NB4 (cell line): ENCODE data around the gene ZNF79.
A peak's percentile ranks its signal among the peaks of the same experiment; 100 is the strongest.

ENCODE experiments used
- DNase-seq: peaks from one replicate; pipeline ENCODE4 v3.0.0; 2010; ENCODE audit warnings: low read depth
- H3K4me3 ChIP-seq: one replicate; pipeline ENCODE4 v1.5.1; 2011; ENCODE audit warnings: mild to moderate bottlenecking, low read depth, low read length, moderate library complexity
- CTCF ChIP-seq: IDR thresholded peaks from one replicate; pipeline ENCODE4 v1.5.1; 2012; ENCODE audit warnings: low read depth, low read length
- MAX ChIP-seq: IDR thresholded peaks from 2 replicates; pipeline ENCODE4 v1.6.1; 2011; ENCODE audit warnings: low read depth, low read length
- MYC ChIP-seq: IDR thresholded peaks from 2 replicates; pipeline ENCODE4 v1.6.1; 2011; ENCODE audit warnings: low read depth, low read length
- POLR2A ChIP-seq: IDR thresholded peaks from 2 replicates; pipeline ENCODE4 v1.6.1; 2011; ENCODE audit warnings: mild to moderate bottlenecking; ENCODE audit not compliant: insufficient read length; ENCODE audit errors: extremely low read depth

The ZNF79 gene

GRCh38 chr9:127390563-127390962 lies 33.6 kb upstream of the ZNF79 start:
- no peak for DNase-seq
- H3K4me3 ChIP-seq = no peak overlapping the region
- TF ChIP-seq POLR2A (no peak), CTCF (no peak), MAX (no peak), MYC (no peak)

- DNase-seq = peak; percentile 58
- no peak overlapping the region for H3K4me3 ChIP-seq
- no peak for TF ChIP-seq MAX
- TF ChIP-seq MYC = no peak
- no peak for TF ChIP-seq POLR2A
- TF ChIP-seq CTCF = no peak
These were observed 32.0 kb upstream of the ZNF79 start for GRCh38 chr9:127392166-127392565.

GRCh38 chr9:127392976-127393375 lies 31.2 kb upstream of the ZNF79 start:
- TF ChIP-seq POLR2A (no peak), MYC (no peak), CTCF (no peak), MAX (no peak)
- no peak overlapping the region for H3K4me3 ChIP-seq
- no peak for DNase-seq

GRCh38 chr9:127393645-127394044 lies 30.5 kb upstream of the ZNF79 start:
- no peak for DNase-seq
- H3K4me3 ChIP-seq = no peak overlapping the region
- TF ChIP-seq MYC (no peak), MAX (no peak), CTCF (no peak), POLR2A (no peak)

GRCh38 chr9:127395497-127396252 lies 28.5 kb upstream of the ZNF79 start:
- TF ChIP-seq CTCF (no peak), POLR2A (no peak)
- H3K4me3 ChIP-seq = no peak overlapping the region
- peak; percentile 60 for DNase-seq
